ENCODE results near the gene PTPRD. TPM values are rescaled to one million over a fixed set of nuclear protein-coding genes. Genes with fewer than 3 reads are reported as not detected.

Gene PTPRD
- total RNA-seq, 1 experiment from 2014 or later = 0.02 TPM

DNA sequence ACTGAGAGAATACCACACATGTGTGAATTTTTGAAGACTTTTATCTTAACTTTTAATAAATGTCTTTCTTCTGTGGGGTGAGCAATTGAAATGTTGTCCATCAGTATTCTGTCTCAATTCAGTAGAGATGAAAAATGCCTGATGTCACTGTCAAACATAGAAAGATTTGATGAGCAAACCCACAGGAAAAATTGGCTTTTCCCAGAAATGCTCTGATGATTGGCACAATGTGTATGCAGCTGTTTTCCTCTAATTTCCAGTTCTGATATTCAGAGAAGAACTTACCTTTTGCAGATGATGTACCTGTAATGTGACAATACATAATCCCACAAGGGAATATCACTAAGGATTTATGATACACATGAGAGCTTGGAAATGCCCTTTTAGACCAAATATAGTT, 340.0 kb downstream of the PTPRD start:
- peaks cover 13% of the 10 kb centered on the region in 2 experiments; a peak in 2 of 4 replicates for H3K9me3 ChIP-seq (ENCODE audit: control insufficient read depth in 1 of 2, insufficient read depth in 1 of 2, low read depth in 1 of 2, low read length in 2 of 2)
- ChIA-PET RAD21 (ENCODE audit: low non-redundant PET in 1 of 2, low total read pairs in 2 of 2, uncharacterized antibody in 2 of 2, unreplicated experiment in 2 of 2) (no interaction called here), POLR2A (no interaction called here), CTCF (no interaction called here)
- no peaks in the 10 kb centered on the region for H3K36me3 ChIP-seq (ENCODE audit: control insufficient read depth in 1 of 2, insufficient read depth in 2 of 2, low read length in 2 of 2)
- H3K27ac ChIP-seq (ENCODE audit: low read depth, low read length) = no peak overlapping the region
- no peak overlapping the region for H2AFZ ChIP-seq (ENCODE audit: low read depth, low read length, poor library complexity, severe bottlenecking)
- H3K79me2 ChIP-seq (ENCODE audit: insufficient read depth, low read length) = no peaks in the 10 kb centered on the region
- no peak overlapping the region for H3K9ac ChIP-seq (ENCODE audit: low read length)
- H4K20me1 ChIP-seq (ENCODE audit: insufficient read depth) = no peaks in the 10 kb centered on the region
- BruUV-seq (replicated peaks) = no TSS peak
- DNase-seq (ENCODE audit: low read depth, low spot score) = no peak
- TF ChIP-seq EGR1 (IDR thresholded peaks at IDR 0.05; ENCODE audit: low read depth) (no peak), YY1 (IDR thresholded peaks at IDR 0.05; ENCODE audit: extremely low read depth, insufficient replicate concordance, low read depth, low read length) (no peak)
- H3K9me2 ChIP-seq (ENCODE audit: insufficient read depth) = no peaks in the 10 kb centered on the region
- intact Hi-C loops (cut with micrococcal nuclease) = no loop called here
- no peak overlapping the region for H3K4me3 ChIP-seq (replicated peaks in 1 of 2; ENCODE audit: low read depth in 1 of 2, low read length in 2 of 2)
- no peaks in the 10 kb centered on the region for H3K4me1 ChIP-seq (ENCODE audit: control insufficient read depth in 1 of 2, insufficient read depth in 2 of 2, low read length in 2 of 2)
- ATAC-seq = no peak
- H3K27me3 ChIP-seq (ENCODE audit: insufficient read depth, low read length) = no peaks in the 10 kb centered on the region
- no peak overlapping the region for H3K4me2 ChIP-seq (ENCODE audit: low read length)

DNA sequence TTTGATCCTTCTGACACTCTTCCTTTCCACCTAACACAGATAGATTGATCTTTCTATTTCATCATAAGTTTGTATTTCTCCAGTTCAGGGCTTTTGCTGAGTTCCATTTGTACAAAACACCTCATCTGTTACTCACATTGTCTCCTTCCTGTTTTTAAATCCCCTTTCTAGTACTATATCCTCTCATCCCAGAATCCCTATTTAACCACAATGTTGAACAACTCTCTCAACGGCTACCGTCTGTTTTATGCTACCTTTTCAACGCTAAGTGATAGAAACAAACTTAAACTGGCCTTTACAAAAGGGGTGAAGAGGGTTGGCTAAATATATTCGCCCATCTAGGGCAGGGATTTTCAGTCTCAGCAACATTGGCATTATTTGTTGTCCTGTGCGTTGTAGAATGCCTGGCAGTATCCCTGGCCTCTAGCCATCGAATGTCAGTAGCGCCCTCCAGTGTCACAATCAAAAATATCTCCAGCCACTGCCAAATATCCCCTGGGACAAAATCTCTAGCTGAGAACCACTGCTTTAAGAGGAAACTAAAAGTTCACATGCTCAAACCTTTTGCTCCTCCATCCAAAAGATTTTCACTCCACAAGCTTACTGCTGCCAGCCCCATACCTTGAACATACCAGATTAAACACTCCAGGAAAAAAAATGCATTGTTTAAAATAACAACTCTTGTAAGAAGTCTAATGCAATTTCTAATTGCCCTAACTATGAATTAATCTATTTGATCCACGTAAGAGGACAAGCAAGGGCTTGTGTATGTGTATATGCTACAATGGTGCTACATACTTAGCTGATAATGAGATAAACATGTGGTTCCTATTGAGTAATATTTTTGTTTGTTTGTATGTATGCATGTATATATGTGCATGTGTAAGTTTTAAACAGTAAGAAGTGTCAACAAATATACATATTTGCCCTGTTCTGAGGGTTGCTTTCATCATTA, 344.0 kb downstream of the PTPRD start:
- TF ChIP-seq, protein P1, sequence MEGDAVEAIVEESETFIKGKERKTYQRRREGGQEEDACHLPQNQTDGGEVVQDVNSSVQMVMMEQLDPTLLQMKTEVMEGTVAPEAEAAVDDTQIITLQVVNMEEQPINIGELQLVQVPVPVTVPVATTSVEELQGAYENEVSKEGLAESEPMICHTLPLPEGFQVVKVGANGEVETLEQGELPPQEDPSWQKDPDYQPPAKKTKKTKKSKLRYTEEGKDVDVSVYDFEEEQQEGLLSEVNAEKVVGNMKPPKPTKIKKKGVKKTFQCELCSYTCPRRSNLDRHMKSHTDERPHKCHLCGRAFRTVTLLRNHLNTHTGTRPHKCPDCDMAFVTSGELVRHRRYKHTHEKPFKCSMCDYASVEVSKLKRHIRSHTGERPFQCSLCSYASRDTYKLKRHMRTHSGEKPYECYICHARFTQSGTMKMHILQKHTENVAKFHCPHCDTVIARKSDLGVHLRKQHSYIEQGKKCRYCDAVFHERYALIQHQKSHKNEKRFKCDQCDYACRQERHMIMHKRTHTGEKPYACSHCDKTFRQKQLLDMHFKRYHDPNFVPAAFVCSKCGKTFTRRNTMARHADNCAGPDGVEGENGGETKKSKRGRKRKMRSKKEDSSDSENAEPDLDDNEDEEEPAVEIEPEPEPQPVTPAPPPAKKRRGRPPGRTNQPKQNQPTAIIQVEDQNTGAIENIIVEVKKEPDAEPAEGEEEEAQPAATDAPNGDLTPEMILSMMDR (IDR thresholded peaks at IDR 0.05 in 2 of 3, conservative IDR thresholded peaks at IDR 0.05 in 1 of 3; ENCODE audit: borderline replicate concordance in 1 of 3, insufficient read depth in 1 of 3, low read depth in 2 of 3, low read length in 2 of 3) = peak in 1 of 3 experiments; percentile 18; a peak in 1 of 6 replicates
- TF ChIP-seq EZH2phosphoT487 (IDR thresholded peaks at IDR 0.05; ENCODE audit: borderline replicate concordance) = no peak
- Histone ChIP-seq H3K9me2 (ENCODE audit: insufficient read depth) (no peaks in the 10 kb centered on the region), H3K4me2 (ENCODE audit: low read length) (no peak overlapping the region), H3K4me3 (replicated peaks in 1 of 2; ENCODE audit: low read depth in 1 of 2, low read length in 2 of 2) (no peak overlapping the region), H3K4me1 (ENCODE audit: control insufficient read depth in 1 of 2, insufficient read depth in 2 of 2, low read length in 2 of 2) (no peaks in the 10 kb centered on the region), H3K27me3 (ENCODE audit: insufficient read depth, low read length) (no peaks in the 10 kb centered on the region), H3K36me3 (ENCODE audit: control insufficient read depth in 1 of 2, insufficient read depth in 2 of 2, low read length in 2 of 2) (no peaks in the 10 kb centered on the region), H3K9me3 (ENCODE audit: control insufficient read depth in 1 of 2, insufficient read depth in 1 of 2, low read depth in 1 of 2, low read length in 2 of 2) (peaks cover 6 to 13% of the 10 kb centered on the region in 2 experiments; a peak in 2 of 4 replicates), H3K79me2 (ENCODE audit: insufficient read depth, low read length) (no peaks in the 10 kb centered on the region), H3K9ac (ENCODE audit: low read length) (no peak overlapping the region), H3K27ac (ENCODE audit: low read depth, low read length) (no peak overlapping the region), H4K20me1 (ENCODE audit: insufficient read depth) (no peaks in the 10 kb centered on the region), H2AFZ (ENCODE audit: low read depth, low read length, poor library complexity, severe bottlenecking) (no peak overlapping the region)
- RAD21 ChIA-PET (ENCODE audit: low non-redundant PET in 1 of 2, low total read pairs in 2 of 2, uncharacterized antibody in 2 of 2, unreplicated experiment in 2 of 2) = no interaction called here
- no peak for DNase-seq (ENCODE audit: low read depth, low spot score)
- CTCF ChIA-PET = no interaction called here
- no peak for ATAC-seq
- intact Hi-C loops (cut with micrococcal nuclease) = no loop called here
- POLR2A ChIA-PET = no interaction called here
- no TSS peak for BruUV-seq (replicated peaks)
